ENCODE results near the gene NOD1. TPM values are rescaled to one million over a fixed set of nuclear protein-coding genes. Genes with fewer than 3 reads are reported as not detected.

The NOD1 gene
- total and polyA plus RNA-seq, 2 of the 13 experiments (the other 11 are each of a cell fraction or from before 2014, with no cell fraction given), result 1.7 to 2.9 TPM

DNA sequence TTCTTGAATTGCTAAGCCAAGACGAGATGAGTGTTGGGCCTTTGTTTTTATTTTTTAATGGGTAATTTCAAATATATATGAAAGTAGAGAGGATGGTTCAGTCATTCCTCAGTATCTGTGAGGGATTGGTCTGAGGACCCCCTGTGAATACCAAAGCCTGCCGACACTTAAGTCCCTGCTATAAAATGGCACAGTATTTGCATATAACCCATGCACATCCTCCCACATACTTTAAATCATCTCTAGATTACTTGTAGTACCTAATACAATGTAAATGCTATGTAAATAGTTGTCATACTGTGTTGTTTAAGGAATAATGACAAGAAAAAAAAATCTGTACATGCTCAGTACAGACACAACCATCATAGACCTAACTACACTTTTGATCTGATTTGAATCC is 73.4 kb downstream of the NOD1 start:
- ATAC-seq (no peak), FAIRE-seq (no peak), DNase-seq (ENCODE audit: low spot score) (no peak)
- Histone ChIP-seq H2AFZ (ENCODE audit: low read length) (no peak overlapping the region), H4K20me1 (ENCODE audit: insufficient read depth, low read length) (no peaks in the 10 kb centered on the region), H3K4me3 (replicated peaks in 1 of 3; ENCODE audit: insufficient read depth in 1 of 3, low read depth in 2 of 3, low read length in 3 of 3) (no peak overlapping the region), H3K27ac (ENCODE audit: extremely low read length, insufficient read depth, low read length) (no peak overlapping the region), H3K36me3 (replicated peaks in 1 of 2; ENCODE audit: control insufficient read depth in 1 of 2, insufficient read depth in 2 of 2, low read length in 2 of 2) (peaks cover 0 to 3% of the 10 kb centered on the region in 2 experiments; a peak in 4 of 5 replicates), H3K9me3 (ENCODE audit: low read length) (no peaks in the 10 kb centered on the region), H3K79me2 (ENCODE audit: insufficient read depth, low read length) (no peaks in the 10 kb centered on the region), H3K4me1 (ENCODE audit: insufficient read depth, low read length) (peaks cover 9% of the 10 kb centered on the region), H3K4me2 (ENCODE audit: low read depth, low read length) (no peak overlapping the region), H3K27me3 (ENCODE audit: control insufficient read depth in 1 of 2, insufficient read depth in 2 of 2, low read length in 2 of 2) (no peaks in the 10 kb centered on the region), H3K9ac (ENCODE audit: insufficient read depth, low read depth, low read length) (no peak overlapping the region)
- in situ Hi-C loops (cut with HindIII; ENCODE audit: extremely low pct_ligation_motif_present, low pct_unique_long_range_greater_than_20kb), result no loop called here
- ChIA-PET CTCF (ENCODE audit: low intra/inter-chr PET ratio, low total read pairs) (no interaction called here), POLR2A (no interaction called here)
- no TSS peak for BruUV-seq (replicated peaks)
- intact Hi-C loops (cut with micrococcal nuclease; ENCODE audit: unreplicated experiment), result no loop called here
- WGBS (ENCODE audit: low lambda C conversion rate), result 100% methylated on average over 2 of the region's 2 CpGs
- TF ChIP-seq ZNF317 (CRISPR knock-in tag; IDR thresholded peaks at IDR 0.05) (no peak), RFX3 (CRISPR knock-in tag; IDR thresholded peaks at IDR 0.05) (no peak)
- TF ChIP-seq, protein P1, sequence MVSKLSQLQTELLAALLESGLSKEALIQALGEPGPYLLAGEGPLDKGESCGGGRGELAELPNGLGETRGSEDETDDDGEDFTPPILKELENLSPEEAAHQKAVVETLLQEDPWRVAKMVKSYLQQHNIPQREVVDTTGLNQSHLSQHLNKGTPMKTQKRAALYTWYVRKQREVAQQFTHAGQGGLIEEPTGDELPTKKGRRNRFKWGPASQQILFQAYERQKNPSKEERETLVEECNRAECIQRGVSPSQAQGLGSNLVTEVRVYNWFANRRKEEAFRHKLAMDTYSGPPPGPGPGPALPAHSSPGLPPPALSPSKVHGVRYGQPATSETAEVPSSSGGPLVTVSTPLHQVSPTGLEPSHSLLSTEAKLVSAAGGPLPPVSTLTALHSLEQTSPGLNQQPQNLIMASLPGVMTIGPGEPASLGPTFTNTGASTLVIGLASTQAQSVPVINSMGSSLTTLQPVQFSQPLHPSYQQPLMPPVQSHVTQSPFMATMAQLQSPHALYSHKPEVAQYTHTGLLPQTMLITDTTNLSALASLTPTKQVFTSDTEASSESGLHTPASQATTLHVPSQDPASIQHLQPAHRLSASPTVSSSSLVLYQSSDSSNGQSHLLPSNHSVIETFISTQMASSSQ (IDR thresholded peaks at IDR 0.05; ENCODE audit: low read depth), result no peak
- TF ChIP-seq, protein P1 (CRISPR knock-in tag; IDR thresholded peaks at IDR 0.05; ENCODE audit: borderline replicate concordance), result no peak
- TF ChIP-seq, protein P2, sequence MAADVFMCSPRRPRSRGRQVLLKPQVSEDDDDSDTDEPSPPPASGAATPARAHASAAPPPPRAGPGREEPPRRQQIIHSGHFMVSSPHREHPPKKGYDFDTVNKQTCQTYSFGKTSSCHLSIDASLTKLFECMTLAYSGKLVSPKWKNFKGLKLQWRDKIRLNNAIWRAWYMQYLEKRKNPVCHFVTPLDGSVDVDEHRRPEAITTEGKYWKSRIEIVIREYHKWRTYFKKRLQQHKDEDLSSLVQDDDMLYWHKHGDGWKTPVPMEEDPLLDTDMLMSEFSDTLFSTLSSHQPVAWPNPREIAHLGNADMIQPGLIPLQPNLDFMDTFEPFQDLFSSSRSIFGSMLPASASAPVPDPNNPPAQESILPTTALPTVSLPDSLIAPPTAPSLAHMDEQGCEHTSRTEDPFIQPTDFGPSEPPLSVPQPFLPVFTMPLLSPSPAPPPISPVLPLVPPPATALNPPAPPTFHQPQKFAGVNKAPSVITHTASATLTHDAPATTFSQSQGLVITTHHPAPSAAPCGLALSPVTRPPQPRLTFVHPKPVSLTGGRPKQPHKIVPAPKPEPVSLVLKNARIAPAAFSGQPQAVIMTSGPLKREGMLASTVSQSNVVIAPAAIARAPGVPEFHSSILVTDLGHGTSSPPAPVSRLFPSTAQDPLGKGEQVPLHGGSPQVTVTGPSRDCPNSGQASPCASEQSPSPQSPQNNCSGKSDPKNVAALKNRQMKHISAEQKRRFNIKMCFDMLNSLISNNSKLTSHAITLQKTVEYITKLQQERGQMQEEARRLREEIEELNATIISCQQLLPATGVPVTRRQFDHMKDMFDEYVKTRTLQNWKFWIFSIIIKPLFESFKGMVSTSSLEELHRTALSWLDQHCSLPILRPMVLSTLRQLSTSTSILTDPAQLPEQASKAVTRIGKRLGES (CRISPR knock-in tag; IDR thresholded peaks at IDR 0.05; ENCODE audit: borderline replicate concordance), result no peak

Measured in HepG2 (cell line).